Measurements from ENCODE around the gene AQP12A. TPM values are rescaled to one million over a fixed set of nuclear protein-coding genes. Genes with fewer than 3 reads are reported as not detected.

AQP12A gene
- total and polyA plus RNA-seq, 10 of the 15 experiments (the other 5 are each of a cell fraction or from before 2014, with no cell fraction given), result not detected

DNA sequence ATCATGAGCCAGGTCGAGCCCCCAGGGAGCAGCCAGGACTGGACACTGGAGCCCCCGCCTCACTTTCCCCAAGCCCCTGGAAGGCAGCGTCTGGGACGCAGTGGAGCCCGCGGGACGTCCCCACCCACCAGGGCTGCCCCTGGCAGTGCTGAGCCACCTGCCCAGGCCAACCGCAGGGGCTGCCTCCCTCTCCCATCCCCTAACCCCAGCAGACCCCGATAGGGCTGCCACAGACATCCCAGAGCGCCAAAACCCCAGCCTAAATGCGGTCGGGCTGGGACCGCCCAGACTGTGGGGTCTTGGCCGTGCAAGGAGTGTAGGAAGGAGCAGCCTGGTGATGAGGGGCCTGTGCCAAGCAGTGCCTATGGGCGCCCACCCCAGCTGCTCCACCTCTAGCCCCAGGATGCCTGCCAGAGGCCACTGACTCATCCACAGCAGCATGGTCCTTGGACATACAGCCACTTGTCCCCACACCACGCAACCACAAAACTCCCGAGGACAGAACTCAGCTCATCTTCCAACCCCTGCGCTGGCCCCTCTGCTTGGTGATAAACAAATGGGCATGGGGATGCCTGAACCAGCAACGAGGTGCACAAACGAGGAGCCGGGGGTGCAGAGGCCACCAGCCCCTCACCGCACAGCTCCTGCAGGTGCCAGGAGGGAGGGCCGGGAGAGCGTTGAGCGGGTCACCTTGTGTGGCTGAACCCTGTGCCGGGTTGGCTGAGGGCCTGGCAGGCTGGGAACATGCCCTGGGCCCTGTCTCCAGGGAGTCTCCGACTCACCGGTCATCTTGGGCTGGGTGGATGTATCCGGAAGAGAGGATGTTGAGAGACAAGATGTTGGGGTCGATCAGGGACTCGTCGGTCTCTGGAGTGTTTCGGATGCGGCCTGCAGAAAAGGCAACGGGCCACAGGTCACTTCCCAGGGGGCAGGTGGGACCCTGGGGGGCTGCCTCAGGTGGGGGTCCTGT is 44.9 kb downstream of the AQP12A start:
- H3K9ac ChIP-seq (ENCODE audit: control insufficient read depth, insufficient read depth, low read length), result no peak overlapping the region
- no peak for FAIRE-seq
- H2AFZ ChIP-seq (ENCODE audit: control insufficient read depth, low read depth, low read length), result no peak overlapping the region
- no peaks in the 10 kb centered on the region for H3K4me1 ChIP-seq (ENCODE audit: control insufficient read depth, insufficient read depth, low read length)
- BruUV-seq (replicated peaks), result no TSS peak
- no peak for TF ChIP-seq ETV6 (conservative IDR thresholded peaks at IDR 0.05 in 1 of 2, IDR thresholded peaks at IDR 0.05 in 1 of 2; ENCODE audit: borderline replicate concordance in 1 of 2, low read depth in 1 of 2)
- no peak for TF ChIP-seq TBL1XR1 (IDR thresholded peaks at IDR 0.05; ENCODE audit: low read depth, low read length)
- no peak for TF ChIP-seq MEF2B (IDR thresholded peaks at IDR 0.05; ENCODE audit: partially characterized antibody, poor library complexity, severe bottlenecking)
- TF ChIP-seq IKZF1 (conservative IDR thresholded peaks at IDR 0.05), result no peak
- peaks cover 0 to 4% of the 10 kb centered on the region in 2 experiments; a peak in 3 of 4 replicates for H3K27me3 ChIP-seq (replicated peaks in 1 of 2; ENCODE audit: control insufficient read depth in 2 of 2, insufficient read depth in 2 of 2, low read length in 1 of 2)
- CTCF ChIA-PET, result no interaction called here
- no peaks in the 10 kb centered on the region for H3K36me3 ChIP-seq (ENCODE audit: control insufficient read depth in 2 of 2, insufficient read depth in 2 of 2, low read length in 1 of 2)
- intact Hi-C loops (cut with micrococcal nuclease; ENCODE audit: unreplicated experiment), result loop anchor here (10.0 kb wide), 1 partner anchor 222 kb away; no protein-coding TSS in a partner anchor
- no peak overlapping the region for H3K4me2 ChIP-seq (ENCODE audit: control insufficient read depth, insufficient read depth)
- POLR2A ChIA-PET, result no interaction called here
- H3K79me2 ChIP-seq (ENCODE audit: control insufficient read depth, insufficient read depth, low read length), result no peaks in the 10 kb centered on the region
- DNase-seq (ENCODE audit: low read depth, low spot score), result no peak
- 49% methylated on average over 31 of the region's 35 CpGs for WGBS (ENCODE audit: insufficient coverage, insufficient replicate concordance, low lambda C conversion rate, missing lambda C conversion rate)
- RAD21 ChIA-PET (ENCODE audit: unreplicated experiment), result no interaction called here
- H3K4me3 ChIP-seq, result no peak overlapping the region
- no peak overlapping the region for H3K27ac ChIP-seq (ENCODE audit: control insufficient read depth, insufficient read depth)
- in situ Hi-C loops (cut with MboI), result no loop called here
- no peaks in the 10 kb centered on the region for H3K9me3 ChIP-seq (replicated peaks; ENCODE audit: control insufficient read depth, insufficient read depth, low read length)
- no peak for ATAC-seq
- H4K20me1 ChIP-seq (ENCODE audit: control insufficient read depth, insufficient read depth), result no peaks in the 10 kb centered on the region
- SMC1A ChIA-PET (ENCODE audit: uncharacterized antibody, unreplicated experiment), result no interaction called here

- Histone ChIP-seq H2AFZ (ENCODE audit: control insufficient read depth, low read depth, low read length) (no peak overlapping the region), H3K4me1 (ENCODE audit: control insufficient read depth, insufficient read depth, low read length) (no peaks in the 10 kb centered on the region), H3K9ac (ENCODE audit: control insufficient read depth, insufficient read depth, low read length) (no peak overlapping the region), H3K36me3 (ENCODE audit: control insufficient read depth in 2 of 2, insufficient read depth in 2 of 2, low read length in 1 of 2) (no peaks in the 10 kb centered on the region), H3K9me3 (replicated peaks; ENCODE audit: control insufficient read depth, insufficient read depth, low read length) (no peaks in the 10 kb centered on the region), H3K27ac (ENCODE audit: control insufficient read depth, insufficient read depth) (no peak overlapping the region), H3K4me3 (no peak overlapping the region), H3K27me3 (replicated peaks in 1 of 2; ENCODE audit: control insufficient read depth in 2 of 2, insufficient read depth in 2 of 2, low read length in 1 of 2) (peaks cover 0 to 6% of the 10 kb centered on the region in 2 experiments; a peak in 3 of 4 replicates), H3K4me2 (ENCODE audit: control insufficient read depth, insufficient read depth) (no peak overlapping the region), H4K20me1 (ENCODE audit: control insufficient read depth, insufficient read depth) (no peaks in the 10 kb centered on the region), H3K79me2 (ENCODE audit: control insufficient read depth, insufficient read depth, low read length) (no peaks in the 10 kb centered on the region)
- FAIRE-seq, result no peak
- POLR2A ChIA-PET, result no interaction called here
- 74% methylated on average over 5 of the region's 5 CpGs for WGBS (ENCODE audit: insufficient coverage, insufficient replicate concordance, low lambda C conversion rate, missing lambda C conversion rate)
- in situ Hi-C loops (cut with MboI) (no loop called here), intact Hi-C loops (cut with micrococcal nuclease; ENCODE audit: unreplicated experiment) (loop anchor here (10.0 kb wide), 1 partner anchor 223 kb away; no protein-coding TSS in a partner anchor)
- CTCF ChIA-PET, result no interaction called here
- RAD21 ChIA-PET (ENCODE audit: unreplicated experiment), result no interaction called here
- SMC1A ChIA-PET (ENCODE audit: uncharacterized antibody, unreplicated experiment), result no interaction called here
- DNase-seq (ENCODE audit: low read depth, low spot score), result no peak
- no peak for ATAC-seq
- no TSS peak for BruUV-seq (replicated peaks)
- TF ChIP-seq SMARCA5 (IDR thresholded peaks at IDR 0.05), result no peak
- TF ChIP-seq NR2C2 (IDR thresholded peaks at IDR 0.05; ENCODE audit: borderline replicate concordance, control insufficient read depth, insufficient read length, low read depth), result no peak
- TF ChIP-seq RAD21 (IDR thresholded peaks at IDR 0.05; ENCODE audit: insufficient read depth, low read depth, low read length), result no peak
- no peak for TF ChIP-seq MYB (IDR thresholded peaks at IDR 0.05; ENCODE audit: borderline replicate concordance, low read depth, low read length)
- no peak for TF ChIP-seq HDGF (IDR thresholded peaks at IDR 0.05)
- TF ChIP-seq, protein P1, sequence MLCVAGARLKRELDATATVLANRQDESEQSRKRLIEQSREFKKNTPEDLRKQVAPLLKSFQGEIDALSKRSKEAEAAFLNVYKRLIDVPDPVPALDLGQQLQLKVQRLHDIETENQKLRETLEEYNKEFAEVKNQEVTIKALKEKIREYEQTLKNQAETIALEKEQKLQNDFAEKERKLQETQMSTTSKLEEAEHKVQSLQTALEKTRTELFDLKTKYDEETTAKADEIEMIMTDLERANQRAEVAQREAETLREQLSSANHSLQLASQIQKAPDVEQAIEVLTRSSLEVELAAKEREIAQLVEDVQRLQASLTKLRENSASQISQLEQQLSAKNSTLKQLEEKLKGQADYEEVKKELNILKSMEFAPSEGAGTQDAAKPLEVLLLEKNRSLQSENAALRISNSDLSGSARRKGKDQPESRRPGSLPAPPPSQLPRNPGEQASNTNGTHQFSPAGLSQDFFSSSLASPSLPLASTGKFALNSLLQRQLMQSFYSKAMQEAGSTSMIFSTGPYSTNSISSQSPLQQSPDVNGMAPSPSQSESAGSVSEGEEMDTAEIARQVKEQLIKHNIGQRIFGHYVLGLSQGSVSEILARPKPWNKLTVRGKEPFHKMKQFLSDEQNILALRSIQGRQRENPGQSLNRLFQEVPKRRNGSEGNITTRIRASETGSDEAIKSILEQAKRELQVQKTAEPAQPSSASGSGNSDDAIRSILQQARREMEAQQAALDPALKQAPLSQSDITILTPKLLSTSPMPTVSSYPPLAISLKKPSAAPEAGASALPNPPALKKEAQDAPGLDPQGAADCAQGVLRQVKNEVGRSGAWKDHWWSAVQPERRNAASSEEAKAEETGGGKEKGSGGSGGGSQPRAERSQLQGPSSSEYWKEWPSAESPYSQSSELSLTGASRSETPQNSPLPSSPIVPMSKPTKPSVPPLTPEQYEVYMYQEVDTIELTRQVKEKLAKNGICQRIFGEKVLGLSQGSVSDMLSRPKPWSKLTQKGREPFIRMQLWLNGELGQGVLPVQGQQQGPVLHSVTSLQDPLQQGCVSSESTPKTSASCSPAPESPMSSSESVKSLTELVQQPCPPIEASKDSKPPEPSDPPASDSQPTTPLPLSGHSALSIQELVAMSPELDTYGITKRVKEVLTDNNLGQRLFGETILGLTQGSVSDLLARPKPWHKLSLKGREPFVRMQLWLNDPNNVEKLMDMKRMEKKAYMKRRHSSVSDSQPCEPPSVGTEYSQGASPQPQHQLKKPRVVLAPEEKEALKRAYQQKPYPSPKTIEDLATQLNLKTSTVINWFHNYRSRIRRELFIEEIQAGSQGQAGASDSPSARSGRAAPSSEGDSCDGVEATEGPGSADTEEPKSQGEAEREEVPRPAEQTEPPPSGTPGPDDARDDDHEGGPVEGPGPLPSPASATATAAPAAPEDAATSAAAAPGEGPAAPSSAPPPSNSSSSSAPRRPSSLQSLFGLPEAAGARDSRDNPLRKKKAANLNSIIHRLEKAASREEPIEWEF (IDR thresholded peaks at IDR 0.05; ENCODE audit: insufficient replicate concordance, low read depth, low read length), result no peak
Measured at GRCh38 chr2:240737512-240737911, 45.8 kb downstream of the AQP12A start.
